ENCODE results near the gene THRA.
A peak's percentile ranks its signal among the peaks of the same experiment; 100 is the strongest.

THRA gene

GRCh38 chr17:40064971-40065768, 2.4 kb downstream of the THRA start:
- DNase-seq = no peak

GRCh38 chr17:40065769-40066510, 3.2 kb downstream of the THRA start:
- DNase-seq = no peak

- no peak for DNase-seq
Measured at GRCh38 chr17:40067710-40068109, 4.9 kb downstream of the THRA start.

GRCh38 chr17:40068129-40068581, 5.4 kb downstream of the THRA start:
- no peak for DNase-seq

GRCh38 chr17:40068584-40068916, 5.8 kb downstream of the THRA start:
- no peak for DNase-seq

GRCh38 chr17:40068917-40069750, 6.4 kb downstream of the THRA start:
- DNase-seq = peak; percentile 29

GRCh38 chr17:40069751-40070708, 7.3 kb downstream of the THRA start:
- peak; percentile 57 for DNase-seq

- no peak for DNase-seq
Measured at GRCh38 chr17:40070709-40071312, 8.0 kb downstream of the THRA start.

- no peak for DNase-seq
Measured at GRCh38 chr17:40071313-40072039, 8.7 kb downstream of the THRA start.

- DNase-seq = peak; percentile 97
Measured at GRCh38 chr17:40072040-40072734, 9.4 kb downstream of the THRA start.

- DNase-seq = no peak
Measured at GRCh38 chr17:40072735-40073346, 10.1 kb downstream of the THRA start.

- DNase-seq = no peak
Measured at GRCh38 chr17:40073454-40074174, 10.8 kb downstream of the THRA start.

GRCh38 chr17:40074175-40074512, 11.4 kb downstream of the THRA start:
- DNase-seq = no peak

- DNase-seq = no peak
Measured at GRCh38 chr17:40074871-40075200, 12.1 kb downstream of the THRA start.

- peak; percentile 72 for DNase-seq
Measured at GRCh38 chr17:40075201-40075941, 12.6 kb downstream of the THRA start.

- DNase-seq = no peak
Measured at GRCh38 chr17:40075942-40076498, 13.3 kb downstream of the THRA start.

- no peak for DNase-seq
Measured at GRCh38 chr17:40076591-40076990, 13.8 kb downstream of the THRA start.

- no peak for DNase-seq
Measured at GRCh38 chr17:40079545-40079944, 16.8 kb downstream of the THRA start.

Data from NCI-H345 (cell line).